ENCODE data around the gene ZDHHC11. TPM values are rescaled to one million over a fixed set of nuclear protein-coding genes. Genes with fewer than 3 reads are reported as not detected.
"Not testable (repeated sequence)": the region's sequence is repeated elsewhere in the genome, so short reads cannot be mapped to it uniquely, and the experiment has no call there.

The ZDHHC11 gene
- total RNA-seq, 1 experiment from 2014 or later, result 3.6 TPM

- intact Hi-C loops (cut with micrococcal nuclease; ENCODE audit: unreplicated experiment), result no loop called here
- Mint-ChIP-seq H3K27me3 (ENCODE audit: insufficient read depth, unreplicated experiment) (no peaks in the 10 kb centered on the region), H3K36me3 (ENCODE audit: insufficient read depth, unreplicated experiment) (no peaks in the 10 kb centered on the region), H3K4me3 (ENCODE audit: unreplicated experiment) (no peak overlapping the region), H3K27ac (ENCODE audit: unreplicated experiment) (no peak overlapping the region), H3K4me1 (ENCODE audit: low read depth, unreplicated experiment) (no peaks in the 10 kb centered on the region), H3K9me3 (ENCODE audit: unreplicated experiment) (no peaks in the 10 kb centered on the region)
- H3K27me3 ChIP-seq (replicated peaks; ENCODE audit: control insufficient read depth, insufficient read depth, low read length), result no peaks in the 10 kb centered on the region
- no peak for DNase-seq
- ChIA-PET POLR2A (no interaction called here), CTCF (no interaction called here)
- TF ChIP-seq CTCF (IDR thresholded peaks at IDR 0.05; ENCODE audit: insufficient read depth in 1 of 2, low read depth in 1 of 2, low read length in 1 of 2, severe bottlenecking in 1 of 2, unreplicated experiment in 1 of 2), result no peak
- BruUV-seq (replicated peaks), result no TSS peak
- no peaks in the 10 kb centered on the region for H3K36me3 ChIP-seq (ENCODE audit: control insufficient read depth, insufficient read depth, low read length)
- no peaks in the 10 kb centered on the region for H3K4me1 ChIP-seq
- H3K4me3 ChIP-seq (ENCODE audit: low read depth, low read length), result no peak overlapping the region
- no peaks in the 10 kb centered on the region for H3K9me3 ChIP-seq
These were observed 99.3 kb downstream of the ZDHHC11 start for GRCh38 chr5:751496-751895.

GRCh38 chr5:750226-750625 lies 100.6 kb downstream of the ZDHHC11 start:
- H3K4me1 Mint-ChIP-seq (ENCODE audit: low read depth, unreplicated experiment); H3K27ac Mint-ChIP-seq (ENCODE audit: unreplicated experiment); H3K36me3 Mint-ChIP-seq (ENCODE audit: insufficient read depth, unreplicated experiment); H3K9me3 Mint-ChIP-seq (ENCODE audit: unreplicated experiment); H3K27me3 ChIP-seq (replicated peaks; ENCODE audit: control insufficient read depth, insufficient read depth, low read length); BruUV-seq (replicated peaks); H3K4me1 ChIP-seq; H3K4me3 ChIP-seq (ENCODE audit: low read depth, low read length); intact Hi-C loops (cut with micrococcal nuclease; ENCODE audit: unreplicated experiment); H3K9me3 ChIP-seq; CTCF ChIA-PET; H3K36me3 ChIP-seq (ENCODE audit: control insufficient read depth, insufficient read depth, low read length); POLR2A ChIA-PET; H3K27me3 Mint-ChIP-seq (ENCODE audit: insufficient read depth, unreplicated experiment); H3K4me3 Mint-ChIP-seq (ENCODE audit: unreplicated experiment): not testable (repeated sequence)
- DNase-seq, result peak in 1 of 2 experiments; percentile 38

GRCh38 chr5:749101-749670 lies 101.6 kb downstream of the ZDHHC11 start:
- Histone ChIP-seq H3K36me3 (ENCODE audit: control insufficient read depth, insufficient read depth, low read length) (no peaks in the 10 kb centered on the region), H3K4me1 (no peaks in the 10 kb centered on the region), H3K27me3 (replicated peaks; ENCODE audit: control insufficient read depth, insufficient read depth, low read length) (no peaks in the 10 kb centered on the region), H3K4me3 (ENCODE audit: low read depth, low read length) (no peak overlapping the region), H3K9me3 (no peaks in the 10 kb centered on the region)
- ChIA-PET CTCF (no interaction called here), POLR2A (no interaction called here)
- intact Hi-C loops (cut with micrococcal nuclease; ENCODE audit: unreplicated experiment), result no loop called here
- H3K36me3 Mint-ChIP-seq (ENCODE audit: insufficient read depth, unreplicated experiment), result no peaks in the 10 kb centered on the region
- no peaks in the 10 kb centered on the region for H3K4me1 Mint-ChIP-seq (ENCODE audit: low read depth, unreplicated experiment)
- BruUV-seq (replicated peaks), result no TSS peak
- no peak overlapping the region for H3K27ac Mint-ChIP-seq (ENCODE audit: unreplicated experiment)
- DNase-seq, result no peak
- no peaks in the 10 kb centered on the region for H3K27me3 Mint-ChIP-seq (ENCODE audit: insufficient read depth, unreplicated experiment)
- no peak for TF ChIP-seq CTCF (IDR thresholded peaks at IDR 0.05; ENCODE audit: insufficient read depth in 1 of 2, low read depth in 1 of 2, low read length in 1 of 2, severe bottlenecking in 1 of 2, unreplicated experiment in 1 of 2)
- H3K9me3 Mint-ChIP-seq (ENCODE audit: unreplicated experiment), result no peaks in the 10 kb centered on the region
- H3K4me3 Mint-ChIP-seq (ENCODE audit: unreplicated experiment), result no peak overlapping the region

- H3K4me3 Mint-ChIP-seq (ENCODE audit: unreplicated experiment); intact Hi-C loops (cut with micrococcal nuclease; ENCODE audit: unreplicated experiment); H3K27ac Mint-ChIP-seq (ENCODE audit: unreplicated experiment); H3K4me1 Mint-ChIP-seq (ENCODE audit: low read depth, unreplicated experiment); H3K36me3 Mint-ChIP-seq (ENCODE audit: insufficient read depth, unreplicated experiment); H3K4me3 ChIP-seq (ENCODE audit: low read depth, low read length); H3K4me1 ChIP-seq; H3K27me3 Mint-ChIP-seq (ENCODE audit: insufficient read depth, unreplicated experiment); DNase-seq; H3K9me3 Mint-ChIP-seq (ENCODE audit: unreplicated experiment); CTCF ChIA-PET; H3K27me3 ChIP-seq (replicated peaks; ENCODE audit: control insufficient read depth, insufficient read depth, low read length); H3K9me3 ChIP-seq; BruUV-seq (replicated peaks); POLR2A ChIA-PET; H3K36me3 ChIP-seq (ENCODE audit: control insufficient read depth, insufficient read depth, low read length): not testable (repeated sequence)
These were observed 102.5 kb downstream of the ZDHHC11 start for GRCh38 chr5:748011-748980.

GRCh38 chr5:747303-747844 lies 103.4 kb downstream of the ZDHHC11 start:
- H3K9me3 ChIP-seq; H3K27ac Mint-ChIP-seq (ENCODE audit: unreplicated experiment); POLR2A ChIA-PET; H3K4me1 Mint-ChIP-seq (ENCODE audit: low read depth, unreplicated experiment); H3K4me1 ChIP-seq; BruUV-seq (replicated peaks); H3K27me3 Mint-ChIP-seq (ENCODE audit: insufficient read depth, unreplicated experiment); H3K36me3 Mint-ChIP-seq (ENCODE audit: insufficient read depth, unreplicated experiment); DNase-seq; H3K9me3 Mint-ChIP-seq (ENCODE audit: unreplicated experiment); CTCF ChIA-PET; H3K36me3 ChIP-seq (ENCODE audit: control insufficient read depth, insufficient read depth, low read length); H3K4me3 Mint-ChIP-seq (ENCODE audit: unreplicated experiment); H3K4me3 ChIP-seq (ENCODE audit: low read depth, low read length); H3K27me3 ChIP-seq (replicated peaks; ENCODE audit: control insufficient read depth, insufficient read depth, low read length): not testable (repeated sequence)
- intact Hi-C loops (cut with micrococcal nuclease; ENCODE audit: unreplicated experiment), result loop anchor here (2.0 kb wide), 1 partner anchor 73 kb away; no protein-coding TSS in a partner anchor
